Stimulated activated CD8-positive, alpha-beta memory T cell treated with anti-CD3 and anti-CD28 coated beads, Interleukin-15, amount 100 ng/mL, for 24 hours (primary cell): Measurements from ENCODE around the gene MACO1.
"Not testable (repeated sequence)": the region's sequence is repeated elsewhere in the genome, so short reads cannot be mapped to it uniquely, and the experiment has no call there.

Experiments
- DNase-seq: peaks from one replicate; pipeline ENCODE4 v3.0.0-alpha.2; 2020; ENCODE audit warnings: low read depth

Gene MACO1

DNA sequence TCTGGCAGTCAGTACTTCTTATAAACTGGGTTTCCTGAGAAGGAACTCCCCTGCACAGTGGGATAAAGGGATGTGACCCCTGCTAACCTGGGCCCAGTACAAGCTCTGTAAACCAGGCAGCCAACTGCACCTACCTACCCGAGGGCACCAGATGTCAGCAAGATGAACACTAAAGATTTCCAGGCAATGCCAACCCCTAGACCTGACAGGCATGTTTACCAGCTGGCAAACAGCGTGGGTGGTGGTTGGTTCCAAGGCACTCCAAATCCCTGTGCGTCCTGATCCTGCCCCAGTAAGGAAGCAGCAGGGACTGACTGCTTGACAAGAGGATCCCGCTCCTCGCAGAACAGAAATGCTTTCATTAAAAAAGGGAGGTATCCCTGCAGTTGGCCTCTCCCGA lies 7.5 kb upstream of the MACO1 start:
- DNase-seq: not testable (repeated sequence)

DNA sequence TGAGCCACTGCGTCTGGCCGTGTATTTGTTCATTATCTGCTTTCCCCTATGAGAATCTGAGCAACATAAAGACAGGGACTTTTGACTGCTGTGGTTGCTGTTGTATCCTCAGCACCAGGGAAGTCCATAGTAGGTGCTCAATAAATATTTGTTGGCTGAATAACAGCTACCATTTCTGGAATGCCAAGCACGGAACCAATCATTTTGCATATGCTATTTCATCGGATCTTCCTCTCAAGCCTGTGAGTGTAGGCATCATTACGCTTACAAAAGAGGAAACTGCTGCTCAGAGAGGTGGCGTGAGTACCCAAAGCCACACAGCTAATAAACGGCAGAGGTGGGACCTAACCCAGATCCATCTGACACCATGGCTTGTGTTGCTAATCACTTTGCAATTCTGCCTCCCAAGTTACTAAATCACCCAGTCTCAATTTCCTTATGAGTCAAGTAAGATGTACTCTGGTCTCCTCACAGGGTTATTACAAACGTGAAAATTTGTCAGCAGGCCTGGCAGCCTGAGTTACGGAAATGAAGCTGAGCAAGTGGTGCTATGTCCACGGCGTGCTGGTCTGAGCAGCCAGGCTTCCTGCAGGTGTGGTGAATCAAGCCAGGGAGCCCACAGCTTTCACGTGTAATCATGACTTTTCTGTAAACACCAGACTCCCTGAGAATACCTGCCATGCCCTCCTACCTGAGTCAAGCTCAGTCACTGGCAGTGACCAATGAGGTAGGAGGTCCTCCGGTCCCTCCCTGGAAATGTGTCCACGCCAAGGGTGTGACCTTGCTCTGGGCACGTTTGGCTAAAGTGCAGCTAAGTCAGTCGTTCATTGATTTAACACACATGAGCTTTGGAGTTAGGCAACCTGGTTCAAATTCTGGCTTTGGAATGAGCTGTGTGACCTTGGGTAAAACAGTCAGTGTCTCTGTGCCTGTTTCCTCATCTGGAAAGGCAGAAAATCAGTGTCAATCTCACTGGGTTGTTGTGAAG lies 5.3 kb upstream of the MACO1 start:
- DNase-seq: no peak

GRCh38 chr1:25427696-25428095 lies 3.0 kb upstream of the MACO1 start:
- DNase-seq: no peak

DNA sequence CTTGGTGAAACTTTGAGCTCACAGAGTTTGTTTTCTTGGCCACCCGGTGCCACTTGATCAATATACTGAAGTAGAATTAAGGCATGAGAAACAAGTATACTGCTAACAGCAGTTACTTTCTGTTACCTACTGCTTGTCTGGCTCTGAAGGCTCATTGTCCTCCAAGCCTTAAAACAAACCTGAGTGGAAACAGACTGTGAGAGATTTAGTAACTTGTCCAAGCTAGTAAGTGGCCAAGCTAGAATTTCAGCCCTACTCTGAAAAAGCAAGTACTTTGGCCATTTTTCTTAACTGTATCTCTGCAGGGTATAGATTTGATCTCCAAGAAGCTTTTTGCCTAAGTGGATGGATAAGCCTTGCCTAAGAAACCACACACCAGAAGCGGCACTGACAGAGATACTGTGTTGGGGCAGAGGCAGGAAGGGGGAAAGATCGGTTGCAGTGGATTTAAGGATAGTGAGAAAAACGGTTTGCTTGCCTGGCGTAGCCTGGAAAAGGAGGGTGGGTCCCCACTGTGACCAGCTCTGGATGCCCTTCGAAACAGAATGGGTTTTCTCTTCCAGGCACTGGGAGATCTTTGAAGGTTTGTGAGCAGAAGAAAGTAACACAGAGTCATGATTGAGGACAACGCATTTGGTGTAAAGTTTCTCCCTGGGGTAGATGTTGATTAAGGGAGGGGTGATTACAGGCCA lies 2.1 kb upstream of the MACO1 start:
- no peak for DNase-seq

DNA sequence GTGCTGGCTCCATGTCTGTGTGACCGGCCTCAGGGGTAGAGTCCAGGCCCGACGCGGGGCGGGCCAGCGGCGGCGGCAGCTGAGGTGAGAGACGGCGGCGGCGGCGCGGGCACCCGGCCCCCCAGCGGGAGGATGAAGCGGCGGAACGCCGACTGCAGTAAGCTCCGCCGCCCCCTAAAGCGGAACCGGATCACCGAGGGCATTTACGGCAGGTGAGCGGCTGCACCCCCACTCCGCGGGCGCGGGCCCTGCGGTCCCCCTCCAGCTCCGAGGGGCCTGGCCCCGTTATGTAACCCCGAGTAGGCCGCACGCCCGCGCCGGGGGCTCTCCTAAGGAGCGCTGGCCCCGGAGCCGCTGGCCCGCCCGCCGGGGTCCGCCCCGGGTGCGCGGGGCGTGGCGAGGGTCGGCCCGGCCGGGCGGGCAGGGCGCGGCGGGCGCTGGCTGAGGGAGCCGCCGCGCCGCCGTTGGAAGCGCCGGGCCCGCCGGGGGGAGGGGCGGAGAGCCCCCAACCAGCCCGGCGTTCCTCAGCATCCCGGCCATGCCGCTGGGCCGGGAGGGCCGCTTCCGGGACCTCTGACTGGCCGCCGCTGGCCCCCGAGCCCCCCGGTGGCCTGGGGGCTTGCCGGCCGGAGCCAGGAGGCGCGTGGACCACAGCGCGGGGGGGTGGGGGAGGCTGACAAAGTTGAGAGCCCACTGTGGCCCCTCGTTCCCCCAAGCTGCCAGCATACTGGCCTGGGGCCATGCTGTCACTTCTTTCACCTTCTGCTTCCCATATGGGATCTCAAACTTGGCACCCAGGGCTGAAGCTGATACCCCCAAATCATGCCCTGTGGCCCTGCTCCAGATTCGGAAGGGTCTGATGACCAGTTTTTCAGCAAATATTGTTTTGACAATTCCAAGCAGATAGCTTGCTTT lies 527 bp downstream of the MACO1 start:
- no peak for DNase-seq

DNA sequence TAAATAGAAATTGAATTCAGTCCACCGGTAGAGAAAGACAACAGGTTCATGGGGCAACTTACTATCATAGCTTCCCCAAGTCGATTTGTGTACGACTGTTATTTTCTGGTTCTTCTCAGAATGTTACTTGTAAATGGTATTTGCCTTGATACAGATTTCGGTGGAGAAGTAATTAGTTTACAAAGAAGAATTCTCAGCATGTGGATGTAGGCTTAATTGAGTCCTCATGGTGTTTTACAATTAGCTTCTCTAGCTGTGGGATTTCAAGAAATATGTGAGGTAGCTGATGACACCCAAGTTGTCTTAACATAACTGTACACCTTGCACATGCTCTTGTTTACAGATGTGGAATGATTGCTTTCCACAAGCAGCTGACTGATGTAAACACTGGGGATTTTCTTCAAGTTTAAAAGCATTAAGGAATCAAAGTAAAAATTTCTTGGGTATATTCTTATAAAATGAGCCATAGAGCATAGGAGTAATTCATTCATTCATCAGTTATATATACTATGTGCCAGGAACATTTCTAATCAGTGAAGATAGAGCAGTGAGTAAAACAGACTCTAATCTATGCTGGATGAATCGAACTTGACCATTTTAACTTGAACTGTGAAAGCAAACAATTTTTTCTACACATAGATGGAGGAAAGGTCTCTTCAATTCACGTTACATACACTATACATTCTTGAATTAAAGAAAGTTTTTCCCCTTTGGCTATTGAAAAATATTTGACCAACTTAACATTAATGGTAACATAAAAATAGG lies 1.4 kb downstream of the MACO1 start:
- DNase-seq: no peak

DNA sequence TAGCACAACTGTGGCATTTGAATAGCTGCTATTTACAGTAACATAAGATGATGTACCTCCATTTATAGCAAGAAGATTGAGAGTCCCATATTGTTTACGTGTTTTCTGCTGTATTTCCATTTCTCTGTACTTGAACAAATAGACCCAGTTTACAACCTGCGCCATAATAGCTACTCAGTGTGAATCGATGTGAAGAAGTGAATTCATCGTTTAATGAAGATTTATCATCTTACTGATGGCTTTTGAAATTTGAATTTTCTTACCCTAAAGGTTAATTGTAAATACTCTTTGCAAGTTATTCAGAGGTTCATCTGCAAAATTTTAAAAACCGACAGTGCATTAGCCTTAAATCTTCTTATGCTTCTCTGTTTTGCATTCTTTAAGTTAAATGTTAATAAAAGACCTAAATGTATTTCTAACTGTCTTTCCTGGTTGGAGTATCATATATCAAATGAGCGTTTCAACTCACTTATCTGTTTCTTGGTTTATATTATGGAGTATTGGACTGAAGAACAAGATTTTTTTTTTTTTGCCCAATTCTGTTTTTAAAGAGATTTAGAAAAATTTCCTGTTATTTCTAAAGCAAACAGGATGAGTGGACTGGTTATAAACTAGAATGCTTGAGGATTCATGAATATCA lies 2.2 kb downstream of the MACO1 start:
- no peak for DNase-seq

GRCh38 chr1:25433389-25434186 lies 2.9 kb downstream of the MACO1 start:
- no peak for DNase-seq

GRCh38 chr1:25435397-25436108 lies 4.9 kb downstream of the MACO1 start:
- no peak for DNase-seq

- no peak for DNase-seq
Observed at GRCh38 chr1:25437672-25438071, 7.0 kb downstream of the MACO1 start.

- no peak for DNase-seq
Observed at GRCh38 chr1:25439287-25439686, 8.6 kb downstream of the MACO1 start.

DNA sequence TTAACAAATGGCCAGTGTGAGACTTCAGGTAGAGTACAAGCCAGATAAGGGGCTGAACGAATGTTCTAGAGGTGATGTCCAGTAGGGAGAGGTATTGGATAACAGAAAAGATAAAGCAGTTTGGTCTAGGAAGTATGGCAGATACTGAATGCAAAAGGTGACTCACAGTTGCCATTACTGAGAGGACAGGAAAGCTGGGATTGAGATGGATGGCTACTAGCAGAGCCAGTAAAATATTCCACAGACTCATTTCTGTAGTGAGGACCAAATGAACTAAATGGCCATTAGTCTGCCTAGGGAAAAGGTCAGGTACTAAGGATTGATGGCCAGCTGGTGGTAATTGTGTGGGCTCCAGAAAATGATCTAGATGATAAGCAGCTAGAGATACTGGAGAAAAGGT lies 11.5 kb downstream of the MACO1 start:
- DNase-seq: no peak

DNA sequence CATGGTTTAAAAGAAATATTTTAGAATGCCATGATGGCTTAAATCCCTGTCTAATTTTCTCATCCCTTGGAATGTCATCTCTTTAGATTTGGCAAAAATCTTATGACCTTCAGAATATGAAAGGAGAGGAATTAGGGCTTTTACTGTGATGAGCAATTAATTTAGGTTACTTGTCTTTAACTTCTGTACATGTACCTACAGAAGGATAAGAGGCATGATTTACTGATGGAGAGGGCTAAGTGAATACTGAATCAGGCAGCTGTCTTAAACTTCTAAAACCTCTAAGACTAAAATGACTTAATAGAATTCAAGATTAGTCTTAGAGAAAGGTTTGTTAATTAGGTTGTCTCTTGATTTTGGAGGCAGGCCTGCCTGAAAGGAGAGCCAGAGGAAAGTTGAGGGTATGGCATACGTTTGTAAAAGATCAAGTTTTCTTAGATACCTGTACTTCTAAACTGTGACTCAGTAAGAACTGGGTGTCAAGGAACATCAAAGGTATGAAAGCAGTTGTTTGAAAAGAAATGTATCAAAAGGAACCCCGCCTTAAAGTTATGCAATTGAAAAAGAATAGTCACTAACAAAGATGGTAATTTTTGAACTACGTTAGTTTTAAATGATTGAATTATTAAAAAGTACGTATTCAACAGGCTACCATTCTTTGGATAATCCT lies 12.5 kb downstream of the MACO1 start:
- no peak for DNase-seq

DNA sequence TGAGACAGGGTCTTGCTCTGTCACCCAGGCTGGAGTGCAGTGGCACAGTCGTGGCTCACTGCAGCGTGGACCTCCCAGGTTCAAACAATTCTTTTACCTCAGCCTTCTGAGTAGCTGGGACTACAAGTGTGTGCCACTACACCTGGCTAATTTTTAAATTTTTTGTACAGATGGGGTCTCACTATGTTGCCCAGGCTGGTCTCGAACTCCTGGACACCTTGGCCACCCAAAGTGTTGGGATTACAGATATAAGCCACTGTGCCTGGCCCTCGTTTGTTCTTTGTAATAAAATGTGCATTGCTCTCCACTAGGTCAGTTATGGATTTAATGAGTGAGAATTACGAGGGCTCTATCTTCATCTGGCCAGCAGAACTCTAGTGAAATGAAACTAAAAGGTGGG lies 13.9 kb downstream of the MACO1 start:
- not testable (repeated sequence) for DNase-seq

- no peak for DNase-seq
Observed at GRCh38 chr1:25445993-25446538, 15.4 kb downstream of the MACO1 start.

DNA sequence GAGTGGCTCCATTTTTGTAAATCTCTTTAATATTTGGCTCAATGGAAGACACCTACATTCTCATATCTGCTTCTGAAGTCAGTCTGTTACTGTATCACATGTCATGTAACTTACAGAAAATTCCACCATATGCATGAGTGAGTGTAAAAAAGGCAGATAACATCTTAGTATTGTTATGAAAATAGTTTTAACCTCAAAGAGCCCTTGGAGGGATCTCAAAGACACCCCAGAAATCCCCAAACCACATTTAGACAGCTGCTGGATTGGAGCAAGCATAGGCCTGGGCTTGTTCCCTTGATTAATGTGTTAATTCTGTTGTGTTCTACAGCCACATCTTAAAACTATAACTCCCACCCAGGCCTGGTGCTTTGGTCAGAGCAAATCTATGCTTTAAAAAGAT lies 16.9 kb downstream of the MACO1 start:
- DNase-seq: no peak

DNA sequence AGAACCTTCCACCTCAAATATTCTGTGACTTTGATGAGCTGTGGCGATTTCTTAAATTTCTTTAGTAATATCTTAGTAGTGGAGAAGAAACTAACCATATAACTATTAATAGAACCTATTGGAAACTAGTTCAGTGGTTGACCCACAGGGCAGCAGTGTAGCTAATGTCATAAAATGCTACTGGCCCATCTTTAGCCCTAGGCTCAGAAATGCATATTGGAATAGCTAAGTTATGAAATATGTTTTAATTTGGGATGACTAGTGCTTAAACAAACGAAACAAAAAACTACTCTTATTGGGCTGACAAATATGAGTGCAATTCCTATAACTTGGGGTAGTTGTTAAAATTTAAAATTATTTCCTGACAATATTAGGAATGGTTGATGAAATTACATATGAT lies 20.2 kb downstream of the MACO1 start:
- no peak for DNase-seq

GRCh38 chr1:25451908-25452307 lies 21.2 kb downstream of the MACO1 start:
- no peak for DNase-seq

- no peak for DNase-seq
Observed at GRCh38 chr1:25456502-25456901, 25.8 kb downstream of the MACO1 start.
